Fibroblast of lung (primary cell): Measurements from ENCODE around the gene MCM10.

Experiments
- CTCF ChIP-seq, 2 donors: IDR thresholded peaks in 1 of 2; conservative IDR thresholded peaks in 1 of 2; 1 replicate in 1 of 2; 2 replicates in 1 of 2; pipeline ENCODE4 v1.5.1; 2011 to 2012; ENCODE audit warnings: low read length in 2 of 2, control low read depth in 1 of 2, inconsistent platforms in 1 of 2, low read depth in 1 of 2, mild to moderate bottlenecking in 1 of 2
- EZH2 ChIP-seq: IDR thresholded peaks from 2 replicates; pipeline ENCODE4 v1.5.1; 2012; ENCODE audit warnings: low read length, control low read depth, mild to moderate bottlenecking; ENCODE audit errors: missing control alignments

GRCh38 chr10:13201132-13201531, 39.8 kb downstream of the MCM10 start:
- TF ChIP-seq CTCF (conservative IDR thresholded peaks at IDR 0.05 in 1 of 2, IDR thresholded peaks at IDR 0.05 in 1 of 2; ENCODE audit: low read depth in 1 of 2, low read length in 2 of 2): no peak
- TF ChIP-seq EZH2: no peak
